Mammary epithelial cell (primary cell): Measurements from ENCODE around the gene NEGR1.

ENCODE experiments used
- CTCF ChIP-seq, 2 donors: IDR thresholded peaks in 1 of 2; conservative IDR thresholded peaks in 1 of 2; 2 replicates each; pipeline ENCODE4 v1.5.1; 2011 to 2012; ENCODE audit warnings: inconsistent platforms in 2 of 2, low read length in 2 of 2, mild to moderate bottlenecking in 2 of 2, control low read depth in 1 of 2, low read depth in 1 of 2; ENCODE audit not compliant: insufficient read depth in 1 of 2; ENCODE audit errors: extremely low read depth in 1 of 2
- EZH2 ChIP-seq: IDR thresholded peaks from 2 replicates; pipeline ENCODE4 v1.6.1; 2012; ENCODE audit warnings: low read length, inconsistent platforms, borderline replicate concordance

- no peak for TF ChIP-seq CTCF (conservative IDR thresholded peaks at IDR 0.05 in 1 of 2, IDR thresholded peaks at IDR 0.05 in 1 of 2; ENCODE audit: extremely low read depth in 1 of 2, insufficient read depth in 1 of 2, low read depth in 1 of 2, low read length in 2 of 2)
- no peak for TF ChIP-seq EZH2
Observed at GRCh38 chr1:71448444-71448843, 833.9 kb downstream of the NEGR1 start.
